GM12873 (cell line): ENCODE measurements around the gene FGFR3.

Experiments
- CTCF ChIP-seq: IDR thresholded peaks from 2 replicates; pipeline ENCODE4 v1.5.1; 2012; ENCODE audit warnings: low read depth, mild to moderate bottlenecking, moderate library complexity, low read length, control low read depth; ENCODE audit not compliant: insufficient read depth; ENCODE audit errors: missing control alignments

FGFR3 gene

GRCh38 chr4:1831331-1831730, 38.2 kb downstream of the FGFR3 start:
- TF ChIP-seq CTCF = no peak

GRCh38 chr4:1832690-1833089, 39.6 kb downstream of the FGFR3 start:
- TF ChIP-seq CTCF = no peak

GRCh38 chr4:1833307-1834046, 40.4 kb downstream of the FGFR3 start:
- TF ChIP-seq CTCF = no peak

- TF ChIP-seq CTCF = no peak
These were observed 41.1 kb downstream of the FGFR3 start for GRCh38 chr4:1834047-1834775.

- no peak for TF ChIP-seq CTCF
These were observed 43.6 kb downstream of the FGFR3 start for GRCh38 chr4:1836650-1837049.

- TF ChIP-seq CTCF = no peak
These were observed 44.0 kb downstream of the FGFR3 start for GRCh38 chr4:1837069-1837468.

- no peak for TF ChIP-seq CTCF
These were observed 46.2 kb downstream of the FGFR3 start for GRCh38 chr4:1839282-1839681.
